BLaER1 (cell line): ENCODE data around the gene RELCH.

ENCODE experiments used
- H3K27ac ChIP-seq: shearing (Covaris generic); formaldehyde crosslinking; 2 replicates; pipeline ENCODE4 v1.8.1; 2022
- H3K27me3 ChIP-seq: shearing (Covaris generic); formaldehyde crosslinking; 2 replicates; pipeline ENCODE4 v1.8.1; 2022
- H3K36me3 ChIP-seq: shearing (Covaris generic); formaldehyde crosslinking; 2 replicates; pipeline ENCODE4 v1.8.1; 2022
- H3K4me1 ChIP-seq: shearing (Covaris generic); formaldehyde crosslinking; 2 replicates; pipeline ENCODE4 v1.8.1; 2022
- H3K4me2 ChIP-seq: shearing (Covaris generic); formaldehyde crosslinking; 2 replicates; pipeline ENCODE4 v1.8.1; 2022
- H3K4me3 ChIP-seq: shearing (Covaris generic); formaldehyde crosslinking; 2 replicates; pipeline ENCODE4 v1.8.1; 2022
- H3K9ac ChIP-seq: shearing (Covaris generic); formaldehyde crosslinking; 2 replicates; pipeline ENCODE4 v1.8.1; 2022
- H3K9me3 ChIP-seq: shearing (Covaris generic); formaldehyde crosslinking; 2 replicates; pipeline ENCODE4 v1.8.1; 2022
- H4K20me1 ChIP-seq: shearing (Covaris generic); formaldehyde crosslinking; 2 replicates; pipeline ENCODE4 v1.8.1; 2022
- Cebpa-rat ChIP-seq: shearing (Covaris generic); IDR thresholded peaks from 2 replicates; pipeline ENCODE4 v1.8.1; 2022

The RELCH gene

GRCh38 chr18:62186774-62187542 is at the start of gene RELCH, which contains the start of gene PIGN:
RELCH (plus strand) TSS chr18:62187255; CDS start chr18:62187506, 251 bp downstream.
PIGN (minus strand) TSS chr18:62187056; CDS start chr18:62161353, 25,703 bp downstream.
- Histone ChIP-seq H3K36me3 (peaks cover 17% of the 10 kb centered on the region), H3K9ac (peak within 1 kb of the TSS; percentile 91), H3K4me2 (peak within 1 kb of the TSS; percentile 90), H3K4me1 (peaks cover 45% of the 10 kb centered on the region), H3K27me3 (no peaks in the 10 kb centered on the region), H3K9me3 (peaks cover 10% of the 10 kb centered on the region), H3K4me3 (peak within 1 kb of the TSS; percentile 88), H3K27ac (peak within 1 kb of the TSS; percentile 86), H4K20me1 (peaks cover 42% of the 10 kb centered on the region)
- TF ChIP-seq Cebpa-rat, result no peak

GRCh38 chr18:62138461-62139235 is 48.4 kb upstream of the RELCH start:
- no peaks in the 10 kb centered on the region for H3K27me3 ChIP-seq
- H3K9me3 ChIP-seq, result no peaks in the 10 kb centered on the region
- H3K4me1 ChIP-seq, result no peaks in the 10 kb centered on the region
- H3K36me3 ChIP-seq, result peaks cover 18% of the 10 kb centered on the region
- TF ChIP-seq Cebpa-rat, result no peak
- H3K4me3 ChIP-seq, result no peak overlapping the region
- no peak overlapping the region for H3K27ac ChIP-seq
- no peak overlapping the region for H3K9ac ChIP-seq
- H3K4me2 ChIP-seq, result no peak overlapping the region
- H4K20me1 ChIP-seq, result no peaks in the 10 kb centered on the region

GRCh38 chr18:62140259-62140658 is 46.8 kb upstream of the RELCH start:
- Histone ChIP-seq H3K27me3 (no peaks in the 10 kb centered on the region), H3K4me3 (no peak overlapping the region), H3K9me3 (no peaks in the 10 kb centered on the region), H3K36me3 (peaks cover 29% of the 10 kb centered on the region), H3K9ac (no peak overlapping the region), H3K27ac (no peak overlapping the region), H4K20me1 (no peaks in the 10 kb centered on the region), H3K4me1 (no peaks in the 10 kb centered on the region), H3K4me2 (no peak overlapping the region)
- no peak for TF ChIP-seq Cebpa-rat

- Histone ChIP-seq H3K4me1 (no peaks in the 10 kb centered on the region), H3K9ac (no peak overlapping the region), H3K27ac (no peak overlapping the region), H3K36me3 (peaks cover 26% of the 10 kb centered on the region), H4K20me1 (no peaks in the 10 kb centered on the region), H3K27me3 (no peaks in the 10 kb centered on the region), H3K9me3 (no peaks in the 10 kb centered on the region), H3K4me2 (no peak overlapping the region), H3K4me3 (no peak overlapping the region)
- TF ChIP-seq Cebpa-rat, result no peak
These were observed 42.7 kb upstream of the RELCH start for GRCh38 chr18:62144338-62144737.

DNA sequence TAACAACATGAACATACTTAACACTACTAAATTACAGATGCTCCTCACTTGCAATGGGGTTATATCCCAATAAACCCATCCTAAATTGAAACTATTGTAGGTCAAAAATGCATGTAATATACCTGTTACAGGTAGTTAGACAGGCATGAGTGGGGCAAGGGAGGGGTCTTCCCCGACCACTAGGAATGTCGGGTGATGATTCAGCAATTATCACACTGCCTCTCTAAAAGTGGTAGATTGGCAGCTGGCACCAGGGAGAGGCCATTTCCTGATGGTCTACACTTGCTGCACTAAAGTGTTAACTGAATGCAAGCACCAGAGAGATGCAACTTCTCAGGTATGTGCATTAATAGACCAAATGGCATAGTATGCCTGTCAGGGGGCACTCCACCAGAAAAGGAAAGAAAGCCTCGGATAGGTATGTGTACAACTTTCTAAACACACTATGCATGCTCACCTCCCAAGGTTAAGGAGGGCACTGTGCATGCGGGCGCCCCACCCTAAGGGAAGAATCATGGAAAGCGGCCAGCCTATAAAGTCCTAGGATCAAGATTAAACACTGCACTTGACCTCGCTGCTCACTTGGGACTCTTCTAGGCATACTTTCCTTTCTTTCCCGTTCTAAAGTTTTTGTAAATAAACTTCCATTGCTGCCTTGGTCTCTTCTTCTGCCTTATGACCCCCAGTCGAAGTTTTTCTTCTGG is 35.8 kb upstream of the RELCH start:
- Histone ChIP-seq H3K4me1 (no peaks in the 10 kb centered on the region), H4K20me1 (no peaks in the 10 kb centered on the region), H3K4me3 (no peak overlapping the region), H3K27me3 (no peaks in the 10 kb centered on the region), H3K27ac (no peak overlapping the region), H3K9me3 (no peaks in the 10 kb centered on the region), H3K9ac (no peak overlapping the region), H3K36me3 (peaks cover 24% of the 10 kb centered on the region), H3K4me2 (no peak overlapping the region)
- no peak for TF ChIP-seq Cebpa-rat

DNA sequence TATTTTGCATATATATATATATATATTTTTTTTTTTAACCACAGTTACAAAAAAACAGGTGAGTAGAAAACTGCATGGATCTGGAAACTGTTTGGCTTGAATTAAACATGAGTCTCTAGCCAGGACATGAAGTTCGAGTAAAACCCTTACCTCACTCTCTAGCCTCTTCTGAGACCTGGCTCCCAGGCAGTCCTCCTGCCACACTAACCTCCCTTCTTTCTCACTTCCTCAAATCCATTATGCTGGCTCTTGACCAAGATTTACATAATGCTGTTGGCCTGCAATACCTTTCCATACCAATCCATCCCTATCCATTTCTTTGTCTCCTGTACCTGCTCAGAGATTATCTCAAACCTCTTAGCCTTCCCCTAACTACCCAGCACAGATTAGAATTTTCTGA is 34.2 kb upstream of the RELCH start:
- Histone ChIP-seq H3K9me3 (no peaks in the 10 kb centered on the region), H3K9ac (no peak overlapping the region), H3K36me3 (peaks cover 29% of the 10 kb centered on the region), H4K20me1 (no peaks in the 10 kb centered on the region), H3K4me3 (no peak overlapping the region), H3K4me2 (no peak overlapping the region), H3K27ac (no peak overlapping the region), H3K27me3 (no peaks in the 10 kb centered on the region), H3K4me1 (no peaks in the 10 kb centered on the region)
- no peak for TF ChIP-seq Cebpa-rat

- Histone ChIP-seq H3K9ac (no peak overlapping the region), H3K4me3 (no peak overlapping the region), H3K27me3 (no peaks in the 10 kb centered on the region), H3K27ac (no peak overlapping the region), H4K20me1 (no peaks in the 10 kb centered on the region), H3K4me2 (no peak overlapping the region), H3K9me3 (no peaks in the 10 kb centered on the region), H3K4me1 (no peaks in the 10 kb centered on the region), H3K36me3 (peaks cover 25% of the 10 kb centered on the region)
- TF ChIP-seq Cebpa-rat, result no peak
These were observed 29.2 kb upstream of the RELCH start for GRCh38 chr18:62157843-62158242.

GRCh38 chr18:62164310-62164709 is 22.7 kb upstream of the RELCH start:
- no peaks in the 10 kb centered on the region for H4K20me1 ChIP-seq
- TF ChIP-seq Cebpa-rat, result no peak
- H3K36me3 ChIP-seq, result peaks cover 28% of the 10 kb centered on the region
- H3K27ac ChIP-seq, result no peak overlapping the region
- H3K9ac ChIP-seq, result no peak overlapping the region
- H3K27me3 ChIP-seq, result no peaks in the 10 kb centered on the region
- H3K9me3 ChIP-seq, result peaks cover 27% of the 10 kb centered on the region
- H3K4me3 ChIP-seq, result no peak overlapping the region
- H3K4me2 ChIP-seq, result no peak overlapping the region
- peaks cover 2% of the 10 kb centered on the region; the same call in 1 of the 2 replicates for H3K4me1 ChIP-seq

- Histone ChIP-seq H3K36me3 (peaks cover 28% of the 10 kb centered on the region), H3K27me3 (no peaks in the 10 kb centered on the region), H3K4me1 (peaks cover 7% of the 10 kb centered on the region; the same call in 1 of the 2 replicates), H3K4me2 (no peak overlapping the region), H3K27ac (no peak overlapping the region), H4K20me1 (no peaks in the 10 kb centered on the region), H3K9ac (no peak overlapping the region), H3K9me3 (peaks cover 27% of the 10 kb centered on the region), H3K4me3 (no peak overlapping the region)
- TF ChIP-seq Cebpa-rat, result no peak
These were observed 22.1 kb upstream of the RELCH start for GRCh38 chr18:62164855-62165487.
